Measurements from ENCODE around the gene VPS45. TPM values are rescaled to one million over a fixed set of nuclear protein-coding genes. Genes with fewer than 3 reads are reported as not detected.

Gene VPS45
- total RNA-seq, 1 experiment from 2014 or later = 28.2 TPM

- peaks cover 18% of the 10 kb centered on the region for H3K4me1 Mint-ChIP-seq
- no peaks in the 10 kb centered on the region for H3K9me3 Mint-ChIP-seq
- H3K27ac Mint-ChIP-seq = no peak overlapping the region
- peaks cover 51% of the 10 kb centered on the region for H3K36me3 Mint-ChIP-seq
- no peak for DNase-seq (ENCODE audit: low spot score)
- no peak overlapping the region for H3K4me3 Mint-ChIP-seq
- no peak for ATAC-seq
- POLR2A ChIA-PET = no interaction called here
- no peak for TF ChIP-seq AFF4 (CRISPR knock-in tag; IDR thresholded peaks at IDR 0.05; ENCODE audit: borderline replicate concordance)
- no peak for TF ChIP-seq ATF2 (CRISPR knock-in tag; IDR thresholded peaks at IDR 0.05; ENCODE audit: borderline replicate concordance, low read depth)
- TF ChIP-seq NR1H2 (CRISPR knock-in tag; IDR thresholded peaks at IDR 0.05) = no peak
- TF ChIP-seq EMX1 (CRISPR knock-in tag; IDR thresholded peaks at IDR 0.05) = no peak
- no peak for TF ChIP-seq FOXK1 (CRISPR knock-in tag; IDR thresholded peaks at IDR 0.05)
- TF ChIP-seq CBFB (CRISPR knock-in tag; IDR thresholded peaks at IDR 0.05; ENCODE audit: low read depth) = no peak
- no peak for TF ChIP-seq RORB (CRISPR knock-in tag; IDR thresholded peaks at IDR 0.05)
- no peak for TF ChIP-seq IRF2 (CRISPR knock-in tag; IDR thresholded peaks at IDR 0.05; ENCODE audit: borderline replicate concordance, low read depth)
- no peak for TF ChIP-seq HMGXB4 (CRISPR knock-in tag; IDR thresholded peaks at IDR 0.05)
- TF ChIP-seq E2F1 (CRISPR knock-in tag; IDR thresholded peaks at IDR 0.05) = no peak
- TF ChIP-seq ERG (CRISPR knock-in tag; IDR thresholded peaks at IDR 0.05) = no peak
- TF ChIP-seq NFATC4 (CRISPR knock-in tag; IDR thresholded peaks at IDR 0.05) = no peak
- TF ChIP-seq GABPB1 (CRISPR knock-in tag; IDR thresholded peaks at IDR 0.05) = no peak
- no peak for TF ChIP-seq ZNF263 (CRISPR knock-in tag; IDR thresholded peaks at IDR 0.05; ENCODE audit: low read depth)
- CTCF ChIA-PET = interaction anchor here (2.1 to 2.4 kb wide), 2 partner anchors 12 to 30 kb away, joined by 7 read pairs; no protein-coding TSS in a partner anchor
- no peaks in the 10 kb centered on the region for H3K27me3 Mint-ChIP-seq (ENCODE audit: low read depth)
Observed at GRCh38 chr1:150156868-150157603, 89.5 kb downstream of the VPS45 start.

GRCh38 chr1:150159550-150159949 is 92.0 kb downstream of the VPS45 start:
- H3K27ac Mint-ChIP-seq = no peak overlapping the region
- ChIA-PET POLR2A (interaction anchor here (0.5 kb wide), 1 partner anchor 105 kb away, joined by 5 read pairs; no protein-coding TSS in a partner anchor), CTCF (interaction anchor here (0.8 to 1.1 kb wide), 2 partner anchors 27 to 82 kb away, joined by 3 read pairs; no protein-coding TSS in a partner anchor)
- no peak for ATAC-seq
- peaks cover 37% of the 10 kb centered on the region for H3K4me1 Mint-ChIP-seq
- no peak overlapping the region for H3K4me3 Mint-ChIP-seq
- H3K9me3 Mint-ChIP-seq = no peaks in the 10 kb centered on the region
- peaks cover 37% of the 10 kb centered on the region for H3K36me3 Mint-ChIP-seq
- TF ChIP-seq ZBTB21 (CRISPR knock-in tag; IDR thresholded peaks at IDR 0.05; ENCODE audit: borderline replicate concordance) (no peak), SMAD4 (CRISPR knock-in tag; IDR thresholded peaks at IDR 0.05) (no peak), ATF2 (CRISPR knock-in tag; IDR thresholded peaks at IDR 0.05; ENCODE audit: borderline replicate concordance, low read depth) (no peak)
- DNase-seq (ENCODE audit: low spot score) = no peak
- no peaks in the 10 kb centered on the region for H3K27me3 Mint-ChIP-seq (ENCODE audit: low read depth)

All from WTC11 (cell line).